Peyer's patch (tissue), 4 donors: ENCODE measurements around the gene UGT1A3.

ENCODE experiments used
- POLR2A ChIP-seq, 2 donors: fragments of 450-650 bp; IDR thresholded peaks; one replicate each; pipeline ENCODE4 v1.5.1; 2017; ENCODE audit warnings: antibody characterized with exemption in 2 of 2, mild to moderate bottlenecking in 2 of 2, moderate library complexity in 2 of 2
- TF ChIP-seq, protein P1 (sequence below), 6 experiments: fragments of 450-650 bp in 4 of 6; fragments of 200-600 bp in 2 of 6; sonication (generic) in 1 of 6; IDR thresholded peaks; one replicate each; pipeline ENCODE4 v1.5.1; 2017 to 2019; ENCODE audit warnings: antibody characterized with exemption in 6 of 6, mild to moderate bottlenecking in 3 of 6, moderate library complexity in 1 of 6

DNA sequence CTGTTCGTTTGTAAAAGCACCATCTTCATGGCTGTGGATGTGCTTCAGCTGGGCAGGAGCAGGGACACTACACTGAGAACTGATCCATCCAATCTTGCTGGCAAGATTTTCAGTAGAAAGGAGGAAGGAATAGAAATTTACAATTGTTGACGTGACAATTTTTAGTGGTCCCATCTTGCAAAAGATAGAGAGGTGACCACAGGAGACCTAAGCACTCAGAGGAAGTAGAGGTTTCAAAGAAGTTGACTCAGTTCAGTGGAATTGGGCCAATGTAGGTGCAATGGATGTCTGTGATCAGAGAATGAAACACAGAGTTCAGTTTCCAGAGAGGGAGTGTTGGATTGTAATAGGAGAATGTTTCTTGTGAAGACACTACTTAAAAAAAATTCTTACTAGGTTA, 14.7 kb upstream of the UGT1A3 start:
- TF ChIP-seq POLR2A (IDR thresholded peaks at IDR 0.05), result no peak
- TF ChIP-seq, protein P1, sequence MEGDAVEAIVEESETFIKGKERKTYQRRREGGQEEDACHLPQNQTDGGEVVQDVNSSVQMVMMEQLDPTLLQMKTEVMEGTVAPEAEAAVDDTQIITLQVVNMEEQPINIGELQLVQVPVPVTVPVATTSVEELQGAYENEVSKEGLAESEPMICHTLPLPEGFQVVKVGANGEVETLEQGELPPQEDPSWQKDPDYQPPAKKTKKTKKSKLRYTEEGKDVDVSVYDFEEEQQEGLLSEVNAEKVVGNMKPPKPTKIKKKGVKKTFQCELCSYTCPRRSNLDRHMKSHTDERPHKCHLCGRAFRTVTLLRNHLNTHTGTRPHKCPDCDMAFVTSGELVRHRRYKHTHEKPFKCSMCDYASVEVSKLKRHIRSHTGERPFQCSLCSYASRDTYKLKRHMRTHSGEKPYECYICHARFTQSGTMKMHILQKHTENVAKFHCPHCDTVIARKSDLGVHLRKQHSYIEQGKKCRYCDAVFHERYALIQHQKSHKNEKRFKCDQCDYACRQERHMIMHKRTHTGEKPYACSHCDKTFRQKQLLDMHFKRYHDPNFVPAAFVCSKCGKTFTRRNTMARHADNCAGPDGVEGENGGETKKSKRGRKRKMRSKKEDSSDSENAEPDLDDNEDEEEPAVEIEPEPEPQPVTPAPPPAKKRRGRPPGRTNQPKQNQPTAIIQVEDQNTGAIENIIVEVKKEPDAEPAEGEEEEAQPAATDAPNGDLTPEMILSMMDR (IDR thresholded peaks at IDR 0.05), result no peak
